Naive thymus-derived CD4-positive, alpha-beta T cell (primary cell): ENCODE measurements around the gene TMEM120B. TPM values are rescaled to one million over a fixed set of nuclear protein-coding genes. Genes with fewer than 3 reads are reported as not detected.

Experiments used
- ATAC-seq: fragments of 150-1000 bp; cut with Tn5 transposase; 2 replicates; pipeline ENCODE4 v1.10.0; 2021; ENCODE audit warnings: mild to moderate bottlenecking, moderate library complexity
- CTCF ChIA-PET: fragments of 350-600 bp; sonication (Branson Sonifier 250); formaldehyde crosslinking; loops from one replicate; lab custom pipeline; 2021; ENCODE audit warnings: antibody characterized with exemption; lab: Charles Lee
- POLR2A ChIA-PET: fragments of 350-600 bp; sonication (Branson Sonifier 250); formaldehyde crosslinking; loops from one replicate; lab custom pipeline; 2021; ENCODE audit warnings: antibody characterized with exemption, inconsistent platforms; lab: Charles Lee
- DNase-seq, 9 donors: peaks; one replicate each; pipeline versions ENCODE4 v3.0.0 to v3.0.0-alpha.2; 2020 to 2022; ENCODE audit warnings: mixed read lengths in 1 of 9
- H3K27ac ChIP-seq: one replicate; pipeline ENCODE4 v1.7.0; 2013; ENCODE audit warnings: mild to moderate bottlenecking, low read depth, low read length, moderate library complexity
- H3K27me3 ChIP-seq, 2 donors: one replicate each; pipeline ENCODE4 v1.7.0; 2013; ENCODE audit warnings: low read length in 2 of 2, mild to moderate bottlenecking in 2 of 2, moderate library complexity in 2 of 2; ENCODE audit not compliant: control insufficient read depth in 2 of 2, insufficient read depth in 2 of 2
- H3K36me3 ChIP-seq, 3 experiments: 1 replicate in 2 of 3; 2 replicates in 1 of 3; pipeline ENCODE4 v1.7.0; 2013; ENCODE audit warnings: low read length in 3 of 3, mild to moderate bottlenecking in 3 of 3, moderate library complexity in 1 of 3; ENCODE audit not compliant: insufficient read depth in 3 of 3, control insufficient read depth in 2 of 3
- H3K4me1 ChIP-seq, 2 donors: one replicate each; pipeline ENCODE4 v1.7.0; 2013; ENCODE audit warnings: low read length in 2 of 2, mild to moderate bottlenecking in 2 of 2, moderate library complexity in 1 of 2; ENCODE audit not compliant: control insufficient read depth in 2 of 2, insufficient read depth in 2 of 2
- H3K4me3 ChIP-seq: 2 replicates; pipeline ENCODE4 v1.7.0; 2013; ENCODE audit warnings: mild to moderate bottlenecking, low read length
- H3K9me3 ChIP-seq, 3 experiments: 1 replicate in 2 of 3; 2 replicates in 1 of 3; pipeline ENCODE4 v1.7.0; 2013; ENCODE audit warnings: low read length in 3 of 3; ENCODE audit not compliant: control insufficient read depth in 2 of 3
- H3K27ac Mint-ChIP-seq, 9 donors: one replicate each; pipeline ENCODE4 v1.8.0; 2020 to 2022; ENCODE audit warnings: mixed read lengths in 9 of 9, mild to moderate bottlenecking in 8 of 9, moderate library complexity in 5 of 9, inconsistent platforms in 2 of 9
- H3K27me3 Mint-ChIP-seq, 5 donors: one replicate each; pipeline ENCODE4 v1.8.0; 2021 to 2022; ENCODE audit warnings: mixed read lengths in 5 of 5, mild to moderate bottlenecking in 1 of 5
- H3K36me3 Mint-ChIP-seq, 5 donors: one replicate each; pipeline ENCODE4 v1.8.0; 2020 to 2022; ENCODE audit warnings: mixed read lengths in 5 of 5, mild to moderate bottlenecking in 3 of 5, inconsistent platforms in 1 of 5
- H3K4me1 Mint-ChIP-seq, 7 donors: one replicate each; pipeline ENCODE4 v1.8.0; 2020 to 2022; ENCODE audit warnings: mixed read lengths in 7 of 7, mild to moderate bottlenecking in 3 of 7, inconsistent platforms in 1 of 7
- H3K4me3 Mint-ChIP-seq, 10 donors: one replicate each; pipeline ENCODE4 v1.8.0; 2020 to 2022; ENCODE audit warnings: mild to moderate bottlenecking in 10 of 10, mixed read lengths in 10 of 10, moderate library complexity in 6 of 10, inconsistent platforms in 2 of 10
- H3K9me3 Mint-ChIP-seq, 11 donors: one replicate each; pipeline ENCODE4 v1.8.0; 2020 to 2022; ENCODE audit warnings: mixed read lengths in 11 of 11, mild to moderate bottlenecking in 4 of 11, inconsistent platforms in 1 of 11, moderate library complexity in 1 of 11
- intact Hi-C, 2 donors: fragments of 100-400 bp; cut with micrococcal nuclease; formaldehyde crosslinking; loops; one replicate each; pipeline ENCODE4 v1.15.1; 2023
- polyA plus RNA-seq, 2 donors: library from polyadenylated mRNA; unstranded; fragments of 300-500 nt; fragmentation: Illumina TruSeq; gene quantifications; one replicate each; pipeline ENCODE4 v1.2.3, GENCODE V29; 2021
- total RNA-seq, 6 experiments: library from RNA in 5 of 6; stranded (reverse) in 5 of 6; gene quantifications; 1 replicate in 5 of 6; 2 replicates in 1 of 6; pipeline ENCODE4 v1.2.3 and lab custom pipeline; 2021 to 2026

TMEM120B gene
- total and polyA plus RNA-seq, 7 experiments from 2014 or later = 1.3 to 14.3 (median 8.9) TPM

- no peaks in the 10 kb centered on the region for H3K27me3 ChIP-seq
- peak overlapping the region; percentile 96 for H3K27ac ChIP-seq
- Mint-ChIP-seq H3K9me3 (peaks cover 0 to 11% (median 0%) of the 10 kb centered on the region in 11 donors), H3K27ac (peak overlapping the region; percentile 95 to 100 (median 100)), H3K36me3 (peaks cover 0 to 42% (median 5%) of the 10 kb centered on the region in 5 donors), H3K4me3 (peak overlapping the region; percentile 89 to 99 (median 96)), H3K4me1 (peaks cover 42 to 72% (median 63%) of the 10 kb centered on the region in 7 donors), H3K27me3 (no peaks in the 10 kb centered on the region)
- H3K9me3 ChIP-seq = no peaks in the 10 kb centered on the region
- ATAC-seq (no peak), DNase-seq (peak in 3 of 9 donors; percentile 36 to 48 (median 44))
- H3K4me1 ChIP-seq = peaks cover 52 to 56% of the 10 kb centered on the region in 2 donors
- peaks cover 0 to 24% (median 0%) of the 10 kb centered on the region in 3 experiments for H3K36me3 ChIP-seq
- POLR2A ChIA-PET = interaction anchor here (0.6 to 33.4 kb wide), 5 partner anchors 4 to 120 kb away, joined by 3 to 1941 read pairs (median 48); partner anchors contain the start of genes RHOF, SETD1B and TMEM120B
- H3K4me3 ChIP-seq = peak overlapping the region; percentile 99
- CTCF ChIA-PET = interaction anchor here (0.7 to 14.9 kb wide), 7 partner anchors 12 to 99 kb away, joined by 3 to 609 read pairs (median 5); partner anchors contain the start of gene SETD1B
- intact Hi-C loops = loop anchor here (5.0 kb wide), 5 partner anchors 80 to 390 kb away; partner anchors contain the start of genes MLXIP (in 1 of the 2), ORAI1 (in 1 of the 2), RNF34 (in 1 of the 2) and TMEM120B (in 1 of the 2)
Measured at GRCh38 chr12:121791671-121792551, 79.4 kb downstream of the TMEM120B start.

DNA sequence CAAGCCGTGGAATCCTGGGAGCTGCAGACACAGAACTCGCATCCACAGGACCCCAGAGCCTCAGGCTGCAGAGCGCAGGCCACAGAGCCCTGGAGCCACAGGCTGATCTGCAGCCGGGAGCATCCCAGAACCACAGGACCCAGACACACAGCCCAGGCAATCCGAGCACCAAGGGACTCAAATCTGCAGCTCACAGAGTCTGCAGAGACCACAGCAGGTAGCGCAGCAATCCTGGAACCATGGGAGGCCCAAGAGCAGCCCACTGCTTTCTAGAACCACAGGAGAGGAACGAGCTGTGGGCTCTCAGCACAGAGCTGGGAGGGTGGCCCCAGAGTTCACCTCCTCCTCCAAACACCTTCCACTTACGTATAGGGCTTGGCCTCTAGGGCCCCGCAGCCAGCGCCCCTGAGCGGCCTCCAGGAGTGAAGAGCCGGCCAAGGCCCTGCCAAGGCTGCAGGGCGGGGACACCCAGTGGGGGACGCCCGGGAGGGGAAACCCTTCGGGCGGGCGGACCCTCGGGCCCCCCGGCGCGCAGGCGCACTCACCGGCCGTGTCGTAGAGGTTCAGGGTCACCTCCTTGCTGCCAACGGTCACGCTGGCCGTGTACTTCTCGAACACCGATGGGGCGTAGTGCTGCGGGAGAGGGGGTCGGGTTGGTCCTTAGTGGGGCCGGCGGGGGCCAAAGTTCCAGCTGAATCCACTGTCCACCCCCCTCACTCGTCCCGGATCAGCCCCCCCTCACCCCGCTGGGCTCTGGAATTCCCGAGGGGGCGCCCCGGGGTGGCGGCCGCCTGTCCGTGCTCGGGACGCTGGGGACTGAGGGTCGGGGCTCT, 80.3 kb downstream of the TMEM120B start:
- Histone ChIP-seq H3K4me1 (peaks cover 47 to 50% of the 10 kb centered on the region in 2 donors), H3K9me3 (no peaks in the 10 kb centered on the region), H3K27ac (peak overlapping the region; percentile 96), H3K4me3 (peak overlapping the region; percentile 99), H3K27me3 (no peaks in the 10 kb centered on the region), H3K36me3 (peaks cover 0 to 29% (median 0%) of the 10 kb centered on the region in 3 experiments)
- DNase-seq (peak in 7 of 9 donors; percentile 54 to 73 (median 59)), ATAC-seq (peak; percentile 6)
- Mint-ChIP-seq H3K9me3 (peaks cover 0 to 11% (median 0%) of the 10 kb centered on the region in 11 donors), H3K27me3 (no peaks in the 10 kb centered on the region), H3K4me1 (peaks cover 39 to 72% (median 62%) of the 10 kb centered on the region in 7 donors), H3K27ac (peak overlapping the region; percentile 95 to 100 (median 98)), H3K4me3 (peak overlapping the region; percentile 89 to 99 (median 96)), H3K36me3 (peaks cover 0 to 36% (median 4%) of the 10 kb centered on the region in 5 donors)
- CTCF ChIA-PET = interaction anchor here (1.0 to 14.9 kb wide), 7 partner anchors 13 to 106 kb away, joined by 5 to 609 read pairs (median 17); partner anchors contain the start of gene SETD1B
- POLR2A ChIA-PET = interaction anchor here (1.1 to 33.4 kb wide), 8 partner anchors 5 to 121 kb away, joined by 3 to 1941 read pairs (median 9); partner anchors contain the start of genes RHOF, SETD1B and TMEM120B
- intact Hi-C loops = loop anchor here (5.0 kb wide), 5 partner anchors 81 to 391 kb away; partner anchors contain the start of genes MLXIP (in 1 of the 2), ORAI1 (in 1 of the 2), RNF34 (in 1 of the 2) and TMEM120B (in 1 of the 2)

- H3K27me3 Mint-ChIP-seq = no peaks in the 10 kb centered on the region
- peaks cover 39 to 72% (median 59%) of the 10 kb centered on the region in 7 donors for H3K4me1 Mint-ChIP-seq
- peak within 1 kb of the TSS; percentile 89 to 99 (median 96) for H3K4me3 Mint-ChIP-seq
- H3K36me3 Mint-ChIP-seq = peaks cover 3 to 35% (median 7%) of the 10 kb centered on the region in 5 donors
- Histone ChIP-seq H3K27ac (peak within 1 kb of the TSS; percentile 96), H3K9me3 (no peaks in the 10 kb centered on the region), H3K36me3 (peaks cover 0 to 35% (median 0%) of the 10 kb centered on the region in 3 experiments), H3K4me1 (peaks cover 44 to 50% of the 10 kb centered on the region in 2 donors), H3K4me3 (peak within 1 kb of the TSS; percentile 99), H3K27me3 (no peaks in the 10 kb centered on the region)
- CTCF ChIA-PET = interaction anchor here (1.0 to 14.9 kb wide), 23 partner anchors 14 to 314 kb away, joined by 3 to 609 read pairs (median 7); partner anchors contain the start of genes PSMD9, SETD1B and TMEM120B
- peak in 2 of 9 donors; percentile 57 to 79 for DNase-seq
- peak within 1 kb of the TSS; percentile 95 to 100 (median 98) for H3K27ac Mint-ChIP-seq
- peaks cover 0 to 11% (median 0%) of the 10 kb centered on the region in 11 donors for H3K9me3 Mint-ChIP-seq
- intact Hi-C loops = loop anchor here (5.0 kb wide), 5 partner anchors 81 to 391 kb away; partner anchors contain the start of genes MLXIP (in 1 of the 2), ORAI1 (in 1 of the 2), RNF34 (in 1 of the 2) and TMEM120B (in 1 of the 2)
- peak; percentile 16 for ATAC-seq
- POLR2A ChIA-PET = interaction anchor here (0.5 to 33.4 kb wide), 16 partner anchors 6 to 257 kb away, joined by 3 to 1941 read pairs (median 5); partner anchors contain the start of genes PSMD9, RHOF, SETD1B and TMEM120B
Measured at GRCh38 chr12:121793440-121793837, 80.9 kb downstream of the TMEM120B start, which contains the start of gene RHOF. TSS of gene RHOF (minus strand) at chr12:121793688. CDS start at chr12:121793633, 55 bp downstream.

DNA sequence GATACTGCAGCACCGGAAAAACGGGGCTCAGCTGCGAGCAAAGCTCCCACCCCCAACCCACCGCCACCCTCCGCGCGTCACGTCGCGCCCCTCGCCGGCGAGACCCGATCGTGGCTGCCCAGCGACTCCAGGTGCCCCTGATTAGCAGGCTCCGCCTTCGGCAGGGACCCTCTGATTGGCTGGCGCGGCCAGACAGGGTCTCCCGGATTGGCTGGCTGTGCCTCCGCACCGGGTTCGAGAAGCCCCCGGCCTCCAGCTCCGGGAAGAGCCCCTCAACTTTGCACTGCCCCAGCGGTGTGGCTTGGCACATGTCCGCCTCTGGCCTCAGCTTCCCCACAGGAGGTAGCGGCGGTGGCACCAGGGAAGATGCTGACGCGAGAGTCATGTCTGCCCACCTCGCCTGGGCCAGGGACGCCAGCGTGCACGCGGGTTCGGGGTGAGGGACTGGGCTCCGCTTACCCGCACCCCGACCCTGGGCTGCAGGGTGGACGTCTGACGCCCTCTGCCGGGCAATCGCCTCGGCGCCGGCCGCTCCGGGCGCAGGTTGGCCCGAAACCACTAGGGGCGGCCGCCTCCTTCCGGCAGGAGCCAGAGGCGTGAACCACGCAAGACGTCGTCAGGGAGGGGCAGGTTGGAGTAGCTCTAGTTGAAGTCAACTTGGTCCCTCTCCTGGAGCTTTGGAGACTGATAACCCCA, 81.4 kb downstream of the TMEM120B start:
- peaks cover 6 to 34% (median 12%) of the 10 kb centered on the region in 5 donors for H3K36me3 Mint-ChIP-seq

More for the DNA sequence above, 81.4 kb downstream of the TMEM120B start:
- intact Hi-C loops = loop anchor here (1.0 to 5.0 kb wide), 15 partner anchors 8 to 392 kb away; partner anchors contain the start of genes ORAI1 (in 2 of the 2), TMEM120B (in 2 of the 2), MLXIP (in 1 of the 2) and PSMD9 (in 1 of the 2)
- Mint-ChIP-seq H3K4me1 (peaks cover 44 to 72% (median 59%) of the 10 kb centered on the region in 7 donors), H3K27me3 (no peaks in the 10 kb centered on the region), H3K9me3 (peaks cover 0 to 11% (median 0%) of the 10 kb centered on the region in 11 donors), H3K27ac (peak overlapping the region; percentile 85 to 99 (median 95)), H3K4me3 (peak overlapping the region; percentile 84 to 99 (median 93))
- H3K4me1 ChIP-seq = peaks cover 44 to 50% of the 10 kb centered on the region in 2 donors
- ChIA-PET POLR2A (interaction anchor here (0.5 to 33.4 kb wide), 27 partner anchors 6 to 352 kb away, joined by 3 to 1941 read pairs (median 4); partner anchors contain the start of genes PSMD9, RHOF, SETD1B and TMEM120B), CTCF (interaction anchor here (0.6 to 14.9 kb wide), 35 partner anchors 14 to 315 kb away, joined by 3 to 609 read pairs (median 5); partner anchors contain the start of genes PSMD9, SETD1B and TMEM120B)
- H3K36me3 ChIP-seq = peaks cover 0 to 40% (median 0%) of the 10 kb centered on the region in 3 experiments
- H3K4me3 ChIP-seq = peak overlapping the region; percentile 99
- H3K9me3 ChIP-seq = no peaks in the 10 kb centered on the region
- H3K27ac ChIP-seq = peak overlapping the region; percentile 96
- DNase-seq (peak; percentile 91 to 98 (median 95)), ATAC-seq (peak; percentile 77)
- H3K27me3 ChIP-seq = no peaks in the 10 kb centered on the region
